Skin epidermis (tissue), 12 donors: ENCODE measurements around the gene CCDC88C.
A peak's percentile ranks its signal among the peaks of the same experiment; 100 is the strongest.
"Not testable (repeated sequence)": the region's sequence is repeated elsewhere in the genome, so short reads cannot be mapped to it uniquely, and the experiment has no call there.

Experiments used
- H3K27ac ChIP-seq, 21 experiments: fragments of 200-600 bp; sonication (generic) in 11 of 21; one replicate each; pipeline ENCODE4 v1.5.0; 2020; ENCODE audit warnings: mild to moderate bottlenecking in 3 of 21, inconsistent platforms in 2 of 21, moderate library complexity in 2 of 21
- H3K4me3 ChIP-seq, 7 experiments: fragments of 200-600 bp; sonication (generic) in 2 of 7; one replicate each; pipeline ENCODE4 v1.5.0; 2020; ENCODE audit warnings: inconsistent platforms in 2 of 7, mild to moderate bottlenecking in 2 of 7, moderate library complexity in 1 of 7

The CCDC88C gene

DNA sequence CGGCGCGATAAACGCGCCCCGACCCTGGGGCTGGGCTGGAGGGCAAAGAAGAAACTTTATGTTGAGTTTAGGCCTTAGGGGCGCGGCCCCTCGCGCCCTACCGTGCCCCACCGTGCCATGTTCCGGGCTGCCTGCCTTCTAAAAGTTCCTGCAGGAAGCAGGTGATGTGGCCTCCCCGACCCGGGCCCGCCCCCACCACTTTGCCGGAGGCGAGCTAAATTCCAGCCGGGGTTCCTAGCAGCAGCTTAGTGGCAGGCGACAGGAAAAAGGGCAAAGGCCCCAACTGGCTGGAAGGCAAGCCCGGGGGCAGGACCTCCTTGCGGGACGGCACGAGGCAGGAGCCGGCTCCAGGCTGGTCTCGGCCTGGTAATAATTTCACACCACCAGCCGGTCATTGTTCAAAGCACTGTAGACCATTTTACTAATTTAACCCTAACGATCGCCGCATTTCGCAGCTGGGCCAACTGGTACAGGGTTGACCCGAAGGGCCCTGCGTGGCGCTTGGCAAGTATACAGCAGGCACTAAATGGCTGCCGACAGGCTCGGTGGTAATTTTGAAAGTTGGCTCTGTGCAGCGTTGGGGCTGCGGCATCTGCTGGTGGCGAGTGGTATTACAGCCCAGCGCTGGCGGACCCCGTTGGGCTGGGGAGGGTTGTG lies 895 bp upstream of the CCDC88C start:
- H3K27ac ChIP-seq = peak overlapping the region in 15 of 21 experiments; percentile 7 to 80 (median 45)
- H3K4me3 ChIP-seq = peak overlapping the region; percentile 30 to 87 (median 69)

DNA sequence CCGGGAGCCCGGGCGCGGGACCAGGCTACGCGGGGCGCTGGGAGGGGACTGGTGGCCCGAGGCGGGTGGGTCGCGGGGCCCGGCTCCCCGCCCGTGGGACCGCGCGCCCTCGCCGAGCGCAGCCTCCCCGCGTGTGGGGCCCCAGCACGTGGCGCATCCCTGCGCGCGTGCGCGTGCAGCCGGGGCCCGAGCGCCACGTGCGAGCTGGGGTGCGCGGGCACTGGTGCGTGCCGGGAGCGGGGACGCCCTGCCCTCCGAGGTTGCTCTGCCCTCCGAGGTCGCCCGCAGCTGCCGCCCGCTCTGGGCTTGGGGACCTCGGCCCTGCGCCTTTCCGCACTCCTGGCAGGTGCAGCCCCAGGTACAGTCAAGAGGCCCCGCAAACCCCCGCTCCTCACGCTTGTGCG lies 365 bp upstream of the CCDC88C start:
- Histone ChIP-seq H3K27ac (peak overlapping the region in 14 of 21 experiments; percentile 7 to 80 (median 47)), H3K4me3 (peak overlapping the region; percentile 30 to 87 (median 69))

- Histone ChIP-seq H3K27ac (peak overlapping the region in 19 of 21 experiments; percentile 19 to 97 (median 80)), H3K4me3 (peak overlapping the region; percentile 54 to 87 (median 69))
Observed at GRCh38 chr14:91416744-91417119, 888 bp downstream of the CCDC88C start.

DNA sequence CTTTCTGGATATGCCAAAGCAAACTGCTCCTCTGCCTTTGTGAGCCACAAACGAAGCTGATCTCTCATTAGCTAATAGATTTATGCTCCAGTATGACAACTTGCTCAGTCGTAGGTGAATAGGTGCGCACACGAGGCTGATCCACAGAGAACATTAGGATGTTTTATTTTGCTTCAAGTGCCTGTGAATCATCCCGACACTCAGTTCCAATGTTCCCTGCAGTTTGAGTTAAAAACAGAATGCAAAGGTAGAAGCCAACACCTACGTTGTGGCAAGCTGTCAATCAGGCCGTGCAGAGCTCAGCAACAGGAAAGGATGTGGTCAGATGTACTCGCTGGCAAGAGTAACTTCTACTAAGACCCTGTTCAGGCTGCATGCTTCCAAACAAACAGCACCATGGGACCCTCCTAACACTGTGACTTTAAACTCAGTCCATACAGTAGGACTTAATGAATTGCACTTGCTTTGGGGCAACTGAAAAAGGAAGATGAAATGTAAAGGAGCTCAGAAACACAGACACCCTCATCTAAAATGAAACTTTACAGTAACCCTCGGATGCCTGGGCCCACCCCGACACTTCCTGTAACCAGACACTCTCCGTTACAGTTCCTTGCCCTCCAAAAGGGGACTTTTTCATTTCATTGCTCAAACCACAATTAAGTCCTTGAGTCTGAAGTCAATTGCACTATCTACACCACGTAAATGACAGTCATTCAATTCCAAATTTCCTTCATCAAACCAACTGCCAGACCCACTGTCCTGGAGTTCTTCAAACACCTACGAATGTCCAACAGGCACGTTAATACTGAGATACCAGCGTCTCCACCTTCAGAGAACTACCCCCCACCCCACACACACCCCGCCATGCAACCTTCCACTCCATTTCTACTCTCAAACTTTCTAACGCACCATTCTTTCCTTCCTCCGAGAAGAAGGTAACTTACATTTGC lies 1.6 kb downstream of the CCDC88C start:
- peak overlapping the region in 16 of 21 experiments; percentile 23 to 97 (median 80) for H3K27ac ChIP-seq
- H3K4me3 ChIP-seq = peak overlapping the region; percentile 54 to 87 (median 69)

- peak overlapping the region in 5 of 7 experiments; percentile 1 to 87 (median 59) for H3K4me3 ChIP-seq
- peak overlapping the region in 15 of 21 experiments; percentile 15 to 97 (median 55) for H3K27ac ChIP-seq
Observed at GRCh38 chr14:91414475-91414833, 3.2 kb downstream of the CCDC88C start.

- Histone ChIP-seq H3K4me3 (peak overlapping the region in 2 of 7 experiments; percentile 6 to 59), H3K27ac (peak overlapping the region in 15 of 21 experiments; percentile 15 to 97 (median 55))
Observed at GRCh38 chr14:91413547-91414474, 3.8 kb downstream of the CCDC88C start.

GRCh38 chr14:91412939-91413338 lies 4.7 kb downstream of the CCDC88C start:
- peak overlapping the region in 4 of 21 experiments; percentile 38 to 97 (median 78) for H3K27ac ChIP-seq
- H3K4me3 ChIP-seq = no peak overlapping the region

GRCh38 chr14:91410771-91411536 lies 6.7 kb downstream of the CCDC88C start:
- Histone ChIP-seq H3K27ac (peak overlapping the region in 9 of 21 experiments; percentile 5 to 97 (median 35)), H3K4me3 (no peak overlapping the region)

DNA sequence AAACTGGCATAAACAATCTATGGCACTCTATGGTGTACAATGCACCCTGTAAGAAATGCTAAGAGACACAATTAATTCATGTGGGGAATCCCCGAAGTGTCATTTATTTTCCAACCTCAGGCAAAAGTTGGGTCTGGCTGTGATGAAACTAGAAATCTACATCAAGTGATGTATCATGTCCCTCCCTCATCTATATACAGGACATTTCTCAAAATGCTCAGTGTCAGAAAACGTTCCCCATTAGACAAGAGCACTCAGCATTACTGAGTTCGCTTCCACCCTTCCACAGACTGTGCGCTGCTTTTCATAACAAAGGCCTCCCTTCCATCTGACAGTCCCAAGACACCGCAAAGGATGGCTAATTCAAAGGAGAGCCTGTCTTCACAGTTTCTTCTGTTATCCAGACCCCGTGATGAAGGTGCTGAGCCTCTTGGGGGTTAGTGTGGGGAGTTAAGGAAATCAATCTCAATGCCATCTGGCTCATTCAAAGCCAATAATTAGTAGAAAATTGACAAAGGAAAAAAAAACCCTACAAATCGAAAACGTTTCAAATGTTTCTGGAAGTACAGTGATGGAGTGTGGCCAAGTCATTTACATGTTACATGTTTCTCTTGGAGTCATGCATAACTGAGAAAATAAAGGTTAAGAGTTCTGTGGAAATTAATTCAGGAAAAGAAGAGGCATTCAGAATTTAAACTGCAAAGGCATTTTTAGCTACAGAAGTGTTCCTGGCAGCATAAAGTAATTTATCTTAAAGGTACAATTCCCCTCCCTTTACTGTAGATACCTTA lies 7.5 kb downstream of the CCDC88C start:
- Histone ChIP-seq H3K27ac (peak overlapping the region in 10 of 21 experiments; percentile 5 to 97 (median 32)), H3K4me3 (no peak overlapping the region)

DNA sequence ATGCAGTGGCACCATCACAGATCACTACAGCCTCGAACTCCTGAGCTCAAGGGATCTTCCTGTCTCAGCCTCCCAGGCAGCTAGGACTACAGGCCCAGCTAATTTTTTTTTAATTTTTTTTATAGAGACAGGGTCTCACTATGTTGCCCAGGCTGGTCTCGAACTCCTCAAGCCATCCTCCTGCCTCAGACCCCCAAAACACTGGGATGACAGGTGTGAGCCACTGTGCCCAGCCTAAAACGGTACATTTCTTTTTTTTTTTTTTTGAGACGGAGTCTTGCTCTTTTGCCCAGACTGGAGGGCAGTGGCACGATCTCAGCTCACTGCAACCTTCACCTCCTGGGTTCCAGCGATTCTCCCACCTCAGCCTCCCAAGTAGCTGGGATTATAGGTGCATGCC lies 8.4 kb downstream of the CCDC88C start:
- H3K27ac ChIP-seq = peak overlapping the region in 4 of 21 experiments; percentile 7 to 97 (median 54)
- H3K4me3 ChIP-seq = not testable (repeated sequence)

DNA sequence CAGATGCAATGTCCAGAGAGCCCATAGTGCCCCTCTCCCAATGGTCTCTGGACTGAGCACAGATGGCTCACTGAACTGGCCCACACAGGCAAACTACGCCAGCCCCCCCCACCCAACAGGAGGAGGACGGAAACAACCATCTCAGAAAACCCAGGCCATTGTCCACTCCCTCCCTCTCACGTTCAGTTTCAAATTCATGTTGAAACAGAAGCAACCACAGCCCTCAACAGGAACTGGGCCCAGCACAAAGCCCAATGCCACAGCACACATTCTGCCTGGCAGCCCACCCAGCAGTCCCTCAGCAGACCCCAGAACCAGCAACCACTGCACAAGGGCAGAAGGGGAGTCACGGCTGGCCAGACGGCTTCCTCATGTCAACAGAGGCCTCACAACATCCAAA lies 10.6 kb downstream of the CCDC88C start:
- H3K4me3 ChIP-seq = no peak overlapping the region
- H3K27ac ChIP-seq = peak overlapping the region in 4 of 21 experiments; percentile 18 to 97 (median 24)

DNA sequence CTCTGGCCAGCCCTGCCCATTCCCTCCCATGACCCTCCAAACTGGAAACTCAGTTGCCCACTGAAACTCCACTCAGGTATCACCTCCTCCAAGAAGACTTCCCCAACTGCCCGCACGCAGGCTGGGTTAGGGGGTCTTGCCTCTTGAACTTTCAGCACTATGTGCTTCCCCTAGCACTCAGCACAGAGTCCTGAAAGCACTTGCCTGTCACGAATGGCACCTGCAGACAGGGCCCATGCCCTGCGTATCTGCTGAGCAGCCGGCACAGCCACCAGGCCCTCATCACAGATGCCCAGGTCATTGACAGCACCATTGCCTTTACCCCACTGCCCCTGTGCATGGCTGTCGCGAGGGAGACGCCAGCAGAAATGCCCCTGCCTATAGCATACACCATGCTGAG lies 11.2 kb downstream of the CCDC88C start:
- Histone ChIP-seq H3K27ac (peak overlapping the region in 6 of 21 experiments; percentile 23 to 97 (median 32)), H3K4me3 (no peak overlapping the region)

GRCh38 chr14:91405724-91406435 lies 11.7 kb downstream of the CCDC88C start:
- Histone ChIP-seq H3K4me3 (no peak overlapping the region), H3K27ac (peak overlapping the region in 7 of 21 experiments; percentile 3 to 97 (median 37))

DNA sequence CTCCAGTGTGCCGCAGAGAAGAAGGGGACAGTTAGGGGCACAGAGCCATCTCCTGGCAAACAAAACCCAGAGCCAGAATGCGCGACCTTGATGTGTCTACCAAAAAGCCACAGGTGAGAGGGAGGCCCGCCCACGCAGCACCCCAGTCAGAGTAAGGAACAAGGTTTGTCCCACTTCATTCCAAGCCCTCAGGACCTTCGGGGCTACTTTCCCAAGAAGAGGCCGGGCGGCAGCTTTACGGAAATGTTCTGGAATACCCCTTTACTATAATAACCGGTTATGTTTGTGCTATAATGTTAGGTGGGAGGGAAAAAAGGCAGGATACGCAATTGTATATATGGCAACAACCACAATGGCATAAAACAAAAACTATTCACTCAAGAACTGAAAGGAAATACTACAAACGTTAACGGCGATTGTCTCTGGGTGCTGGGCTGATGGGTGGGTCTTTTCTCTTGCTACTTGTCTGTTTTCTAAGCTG lies 12.3 kb downstream of the CCDC88C start:
- Histone ChIP-seq H3K27ac (peak overlapping the region in 6 of 21 experiments; percentile 26 to 97 (median 42)), H3K4me3 (no peak overlapping the region)

GRCh38 chr14:91402771-91403600 lies 14.6 kb downstream of the CCDC88C start:
- no peak overlapping the region for H3K4me3 ChIP-seq
- H3K27ac ChIP-seq = peak overlapping the region in 10 of 21 experiments; percentile 6 to 78 (median 28)

DNA sequence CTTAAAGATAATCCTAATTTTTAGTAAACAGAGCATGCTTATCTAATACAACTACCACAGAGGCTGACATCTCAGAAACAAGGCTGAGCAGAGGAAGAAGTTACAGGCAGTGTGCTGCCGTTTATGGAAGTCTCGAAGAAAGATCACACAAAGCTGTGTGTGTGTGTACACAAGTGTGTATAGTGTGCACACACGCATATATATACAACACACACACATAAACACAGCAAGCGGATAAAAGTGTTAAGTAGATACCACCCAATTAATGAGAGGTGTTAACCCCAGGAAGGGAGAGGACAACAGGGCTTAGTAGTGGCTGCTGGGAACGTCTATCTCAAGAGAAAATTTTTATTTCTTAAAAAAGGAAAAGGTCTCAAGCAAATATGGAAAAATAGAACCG lies 15.3 kb downstream of the CCDC88C start:
- no peak overlapping the region for H3K4me3 ChIP-seq
- peak overlapping the region in 7 of 21 experiments; percentile 22 to 78 (median 45) for H3K27ac ChIP-seq
